Muscle layer of colon (tissue), 2 donors: Measurements from ENCODE around the gene GLRA3.
"Not testable (repeated sequence)": the region's sequence is repeated elsewhere in the genome, so short reads cannot be mapped to it uniquely, and the experiment has no call there.

Source experiments
- H3K27ac ChIP-seq: one replicate; pipeline ENCODE4 v1.7.0; 2013; ENCODE audit warnings: low read depth, mild to moderate bottlenecking, low read length, moderate library complexity
- H3K27me3 ChIP-seq, 2 donors: one replicate each; pipeline ENCODE4 v1.7.0; 2013; ENCODE audit warnings: low read length in 2 of 2, mild to moderate bottlenecking in 2 of 2; ENCODE audit not compliant: insufficient read depth in 2 of 2, control insufficient read depth in 1 of 2
- H3K36me3 ChIP-seq: one replicate; pipeline ENCODE4 v1.7.0; 2013; ENCODE audit warnings: mild to moderate bottlenecking, low read length; ENCODE audit not compliant: insufficient read depth
- H3K4me1 ChIP-seq: one replicate; pipeline ENCODE4 v1.7.0; 2013; ENCODE audit warnings: mild to moderate bottlenecking, low read length; ENCODE audit not compliant: insufficient read depth
- H3K4me3 ChIP-seq, 2 donors: one replicate each; pipeline ENCODE4 v1.7.0; 2013; ENCODE audit warnings: low read length in 2 of 2, low read depth in 1 of 2, mild to moderate bottlenecking in 1 of 2, moderate library complexity in 1 of 2
- H3K9ac ChIP-seq: one replicate; pipeline ENCODE4 v1.7.0; 2013; ENCODE audit warnings: low read length
- H3K9me3 ChIP-seq: one replicate; pipeline ENCODE4 v1.7.0; 2013; ENCODE audit warnings: mild to moderate bottlenecking, low read length
- donor health status: abdominal sarcoma.
- donor health status: Adenocarcinoma of cecum.

The GLRA3 gene

GRCh38 chr4:174808119-174808518, 20.9 kb downstream of the GLRA3 start:
- no peak overlapping the region for H3K9ac ChIP-seq
- H3K9me3 ChIP-seq = no peaks in the 10 kb centered on the region
- H3K27me3 ChIP-seq = no peaks in the 10 kb centered on the region
- no peak overlapping the region for H3K4me3 ChIP-seq
- H3K36me3 ChIP-seq = no peaks in the 10 kb centered on the region
- no peaks in the 10 kb centered on the region for H3K4me1 ChIP-seq
- H3K27ac ChIP-seq = no peak overlapping the region

DNA sequence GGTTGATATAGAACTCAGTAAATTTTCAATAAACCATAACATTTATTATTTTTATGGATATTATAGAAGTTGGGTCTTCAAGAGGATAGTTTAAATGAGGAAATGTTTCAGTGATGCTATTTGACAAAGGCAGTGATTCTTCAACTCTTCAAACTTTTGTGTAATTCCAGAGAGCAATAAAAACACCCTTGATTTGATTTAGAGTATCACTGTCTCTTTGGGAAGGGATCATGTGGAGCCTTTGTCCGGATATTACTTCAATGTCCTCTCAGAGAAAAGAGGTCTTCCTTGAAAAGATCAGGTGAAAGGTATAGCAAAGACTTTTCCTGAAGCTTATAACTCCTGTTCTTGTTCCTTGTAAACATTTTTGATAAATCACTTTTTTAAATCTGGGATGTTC, 23.3 kb downstream of the GLRA3 start:
- H3K4me3 ChIP-seq = no peak overlapping the region
- no peak overlapping the region for H3K27ac ChIP-seq
- H3K9ac ChIP-seq = no peak overlapping the region
- no peaks in the 10 kb centered on the region for H3K4me1 ChIP-seq
- no peaks in the 10 kb centered on the region for H3K27me3 ChIP-seq
- no peaks in the 10 kb centered on the region for H3K9me3 ChIP-seq
- H3K36me3 ChIP-seq = no peaks in the 10 kb centered on the region

GRCh38 chr4:174794543-174795094, 34.4 kb downstream of the GLRA3 start:
- H3K27ac ChIP-seq = no peak overlapping the region
- H3K4me3 ChIP-seq = no peak overlapping the region
- no peaks in the 10 kb centered on the region for H3K4me1 ChIP-seq
- no peaks in the 10 kb centered on the region for H3K9me3 ChIP-seq
- H3K9ac ChIP-seq = no peak overlapping the region
- no peaks in the 10 kb centered on the region for H3K36me3 ChIP-seq
- H3K27me3 ChIP-seq = no peaks in the 10 kb centered on the region

GRCh38 chr4:174789657-174790056, 39.4 kb downstream of the GLRA3 start:
- Histone ChIP-seq H3K36me3 (no peaks in the 10 kb centered on the region), H3K4me1 (no peaks in the 10 kb centered on the region), H3K9ac (no peak overlapping the region), H3K27me3 (no peaks in the 10 kb centered on the region), H3K27ac (no peak overlapping the region), H3K4me3 (no peak overlapping the region), H3K9me3 (no peaks in the 10 kb centered on the region)

- not testable (repeated sequence) for H3K27ac ChIP-seq, H3K4me1 ChIP-seq, H3K9ac ChIP-seq, H3K27me3 ChIP-seq, H3K4me3 ChIP-seq, H3K9me3 ChIP-seq, H3K36me3 ChIP-seq
Observed at GRCh38 chr4:174778274-174778986, 50.6 kb downstream of the GLRA3 start.

DNA sequence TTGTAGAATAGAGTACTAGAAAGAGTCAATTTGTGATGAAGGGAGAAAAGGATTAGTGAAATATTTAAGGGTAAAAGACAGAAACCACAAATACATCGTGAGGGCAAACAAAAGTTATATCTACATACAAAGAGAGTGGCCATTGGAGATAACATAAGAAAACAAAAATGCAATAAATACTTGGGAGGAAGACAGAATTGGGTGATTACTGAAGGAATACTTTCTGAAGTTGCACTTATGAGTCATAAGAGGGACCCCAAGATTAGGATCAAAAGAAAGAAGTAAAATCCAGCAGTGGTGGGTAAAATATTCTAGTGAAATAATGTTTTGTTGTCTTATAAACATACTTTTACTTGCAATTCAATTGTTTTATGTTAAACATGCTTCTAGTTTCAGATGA, 53.7 kb downstream of the GLRA3 start:
- H3K9me3 ChIP-seq = no peaks in the 10 kb centered on the region

GRCh38 chr4:174764105-174764729, 64.8 kb downstream of the GLRA3 start:
- Histone ChIP-seq H3K27me3 (no peaks in the 10 kb centered on the region), H3K4me3 (no peak overlapping the region), H3K27ac (no peak overlapping the region), H3K9me3 (no peaks in the 10 kb centered on the region), H3K4me1 (no peaks in the 10 kb centered on the region), H3K9ac (no peak overlapping the region), H3K36me3 (no peaks in the 10 kb centered on the region)

More for the DNA sequence above, 53.7 kb downstream of the GLRA3 start:
- Histone ChIP-seq H3K4me1 (no peaks in the 10 kb centered on the region), H3K36me3 (no peaks in the 10 kb centered on the region), H3K4me3 (no peak overlapping the region), H3K27ac (no peak overlapping the region), H3K27me3 (no peaks in the 10 kb centered on the region), H3K9ac (no peak overlapping the region)

DNA sequence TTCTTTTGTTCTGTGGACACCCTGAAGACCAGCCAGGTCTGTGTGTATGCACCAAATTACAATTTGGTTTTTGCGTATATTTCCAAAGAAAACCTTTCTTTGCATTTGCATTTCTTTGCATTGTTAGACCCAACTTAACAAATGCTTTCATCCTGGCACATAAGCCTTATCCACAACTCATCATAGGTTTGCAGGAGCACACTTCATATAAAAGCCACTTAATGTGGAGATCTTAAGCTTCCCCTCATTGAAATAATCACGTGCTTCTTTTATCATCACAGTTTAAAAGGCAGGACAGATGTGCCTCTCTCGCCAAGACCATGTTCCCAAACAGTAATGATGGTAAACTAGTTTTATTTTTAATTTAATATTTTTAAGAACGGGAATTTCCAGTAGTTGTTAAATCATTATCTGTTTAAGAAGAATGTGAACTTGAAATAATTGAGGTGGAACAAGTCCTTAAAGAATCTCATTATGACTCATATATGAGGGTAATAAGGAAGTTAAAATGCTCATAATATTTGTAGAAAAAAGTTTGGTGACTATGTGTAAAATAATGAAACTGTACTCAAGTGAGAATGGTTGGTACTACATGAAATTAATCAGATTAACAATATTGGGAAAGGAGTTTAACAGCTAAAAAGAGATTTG, 65.5 kb downstream of the GLRA3 start:
- H3K4me1 ChIP-seq = no peaks in the 10 kb centered on the region
- H3K9me3 ChIP-seq = no peaks in the 10 kb centered on the region
- no peaks in the 10 kb centered on the region for H3K36me3 ChIP-seq
- H3K9ac ChIP-seq = no peak overlapping the region
- no peaks in the 10 kb centered on the region for H3K27me3 ChIP-seq
- no peak overlapping the region for H3K4me3 ChIP-seq
- H3K27ac ChIP-seq = no peak overlapping the region

DNA sequence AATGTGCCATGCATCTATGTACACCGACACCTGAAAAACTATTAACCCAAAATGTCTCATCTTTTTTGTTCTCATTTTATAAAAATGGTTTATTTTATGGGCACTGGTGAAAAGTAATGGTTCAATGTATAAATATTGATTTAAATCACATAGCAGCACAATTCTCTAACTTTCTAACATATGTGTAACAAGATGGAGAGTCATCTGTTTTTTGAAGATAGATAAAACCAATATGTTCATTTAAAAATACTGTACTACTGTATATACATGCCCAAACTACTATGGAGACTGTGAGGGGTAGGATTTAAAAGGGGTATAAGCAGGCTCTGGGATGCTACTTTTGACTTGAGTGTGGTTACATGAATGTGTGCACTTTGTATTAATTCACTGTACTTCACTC, 67.6 kb downstream of the GLRA3 start:
- H3K4me3 ChIP-seq = no peak overlapping the region
- no peaks in the 10 kb centered on the region for H3K9me3 ChIP-seq
- H3K4me1 ChIP-seq = no peaks in the 10 kb centered on the region
- H3K36me3 ChIP-seq = no peaks in the 10 kb centered on the region
- H3K9ac ChIP-seq = no peak overlapping the region
- H3K27me3 ChIP-seq = no peaks in the 10 kb centered on the region
- no peak overlapping the region for H3K27ac ChIP-seq

- H3K27me3 ChIP-seq = no peaks in the 10 kb centered on the region
- no peak overlapping the region for H3K9ac ChIP-seq
- H3K9me3 ChIP-seq = no peaks in the 10 kb centered on the region
- H3K36me3 ChIP-seq = no peaks in the 10 kb centered on the region
- no peaks in the 10 kb centered on the region for H3K4me1 ChIP-seq
- no peak overlapping the region for H3K27ac ChIP-seq
- no peak overlapping the region for H3K4me3 ChIP-seq
Observed at GRCh38 chr4:174757736-174758135, 71.3 kb downstream of the GLRA3 start.

GRCh38 chr4:174753021-174753420, 76.0 kb downstream of the GLRA3 start:
- Histone ChIP-seq H3K4me1 (no peaks in the 10 kb centered on the region), H3K9ac (no peak overlapping the region), H3K9me3 (no peaks in the 10 kb centered on the region), H3K27me3 (no peaks in the 10 kb centered on the region), H3K36me3 (no peaks in the 10 kb centered on the region), H3K4me3 (no peak overlapping the region), H3K27ac (no peak overlapping the region)
